ENCODE measurements around the gene SHANK2. TPM values are rescaled to one million over a fixed set of nuclear protein-coding genes. Genes with fewer than 3 reads are reported as not detected.

Gene SHANK2
- total RNA-seq, 1 experiment from 2014 or later, result 23.8 TPM

DNA sequence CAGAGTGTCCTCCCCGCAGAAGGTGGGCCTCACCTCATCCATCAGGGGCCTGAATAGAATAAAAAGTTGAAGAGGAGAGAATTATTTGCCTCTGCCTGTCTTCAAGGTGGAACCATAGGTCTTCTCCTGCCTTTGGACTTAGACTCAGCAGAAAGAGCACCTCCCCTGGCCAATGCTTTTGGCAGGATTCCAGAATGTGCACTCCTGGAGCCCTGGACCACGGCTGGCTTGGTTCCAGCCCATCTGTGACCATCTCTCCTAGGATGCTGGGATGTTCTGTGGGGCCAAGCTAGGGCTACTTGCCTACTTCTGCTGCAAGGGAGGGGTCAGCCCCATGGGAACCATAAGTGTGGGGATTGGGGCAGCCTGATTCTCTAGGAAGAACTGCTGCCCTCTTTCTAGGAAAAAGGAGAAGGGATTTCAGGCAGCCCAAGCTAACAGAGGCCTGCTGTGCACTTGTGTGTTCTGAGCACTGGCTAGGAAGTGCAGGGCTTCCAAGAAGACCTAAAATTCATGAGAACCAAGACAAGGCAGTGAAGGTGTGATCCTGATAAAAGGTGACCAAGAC is 32.2 kb upstream of the SHANK2 start:
- Mint-ChIP-seq H3K27ac (no peak overlapping the region), H3K4me1 (peaks cover 16 to 18% of the 10 kb centered on the region in 2 experiments), H3K36me3 (ENCODE audit: insufficient read depth in 1 of 3, low read depth in 3 of 3) (peaks cover 2 to 6% (median 2%) of the 10 kb centered on the region in 3 experiments; a peak in 5 of 7 replicates), H3K4me3 (no peak overlapping the region), H3K9me3 (peaks cover 7 to 12% of the 10 kb centered on the region in 2 experiments), H3K27me3 (ENCODE audit: low read depth) (peaks cover 27% of the 10 kb centered on the region)
- Histone ChIP-seq H4K20me1 (ENCODE audit: control insufficient read depth, insufficient read depth, insufficient read length) (no peaks in the 10 kb centered on the region), H3K9ac (ENCODE audit: extremely low read depth, insufficient read length, low read length) (no peak overlapping the region), H3K23me2 (ENCODE audit: insufficient read length, low read depth, low read length, poor library complexity, severe bottlenecking) (no peaks in the 10 kb centered on the region), H3K79me1 (ENCODE audit: insufficient read depth, low read depth, low read length, poor library complexity, severe bottlenecking) (no peaks in the 10 kb centered on the region), H3K23ac (ENCODE audit: insufficient read length, low read depth, low read length) (no peak overlapping the region), H2BK20ac (ENCODE audit: low read depth, low read length, poor library complexity, severe bottlenecking) (no peak overlapping the region), H3K4me1 (ENCODE audit: insufficient read depth, low read length) (no peaks in the 10 kb centered on the region; the same call in 1 of the 2 replicates), H2BK5ac (ENCODE audit: insufficient read length, low read length) (no peak overlapping the region), H4K5ac (ENCODE audit: insufficient read length, low read depth, low read length) (no peak overlapping the region), H2AK5ac (ENCODE audit: insufficient read length, low read length) (no peak overlapping the region), H2BK12ac (ENCODE audit: insufficient read length, low read depth, low read length) (no peak overlapping the region), H3K18ac (ENCODE audit: insufficient read length, low read depth, low read length) (no peak overlapping the region), H3K9me3 (ENCODE audit: control insufficient read depth, low read depth, low read length) (no peaks in the 10 kb centered on the region), H3K56ac (ENCODE audit: insufficient read length, low read depth, low read length) (no peak overlapping the region), H3K79me2 (ENCODE audit: insufficient read depth, low read length) (no peaks in the 10 kb centered on the region), H3K14ac (ENCODE audit: insufficient read depth, low read length) (no peak overlapping the region), H3T11ph (ENCODE audit: low read length) (no peak overlapping the region), H3K4ac (ENCODE audit: low read depth, low read length) (no peak overlapping the region), H2BK120ac (ENCODE audit: low read depth, low read length, poor library complexity, severe bottlenecking) (no peak overlapping the region), H3K4me2 (ENCODE audit: insufficient read depth, insufficient read length, low read length) (no peak overlapping the region), H4K91ac (ENCODE audit: insufficient read length, low read depth, low read length) (no peak overlapping the region), H2BK15ac (ENCODE audit: low read depth, low read length) (no peak overlapping the region), H3K27me3 (ENCODE audit: insufficient read depth, low read length) (no peaks in the 10 kb centered on the region), H4K8ac (replicated peaks; ENCODE audit: insufficient read length, low read depth, low read length) (no peak overlapping the region), H2AFZ (ENCODE audit: low read length) (no peak overlapping the region), H3K27ac (ENCODE audit: insufficient read length, low read depth, low read length) (no peak overlapping the region)
- no CpG with 5 or more reads among the region's 2 CpGs for WGBS (ENCODE audit: extremely low coverage, insufficient read length, low lambda C conversion rate)
- no peak for DNase-seq
- TF ChIP-seq, protein P1, sequence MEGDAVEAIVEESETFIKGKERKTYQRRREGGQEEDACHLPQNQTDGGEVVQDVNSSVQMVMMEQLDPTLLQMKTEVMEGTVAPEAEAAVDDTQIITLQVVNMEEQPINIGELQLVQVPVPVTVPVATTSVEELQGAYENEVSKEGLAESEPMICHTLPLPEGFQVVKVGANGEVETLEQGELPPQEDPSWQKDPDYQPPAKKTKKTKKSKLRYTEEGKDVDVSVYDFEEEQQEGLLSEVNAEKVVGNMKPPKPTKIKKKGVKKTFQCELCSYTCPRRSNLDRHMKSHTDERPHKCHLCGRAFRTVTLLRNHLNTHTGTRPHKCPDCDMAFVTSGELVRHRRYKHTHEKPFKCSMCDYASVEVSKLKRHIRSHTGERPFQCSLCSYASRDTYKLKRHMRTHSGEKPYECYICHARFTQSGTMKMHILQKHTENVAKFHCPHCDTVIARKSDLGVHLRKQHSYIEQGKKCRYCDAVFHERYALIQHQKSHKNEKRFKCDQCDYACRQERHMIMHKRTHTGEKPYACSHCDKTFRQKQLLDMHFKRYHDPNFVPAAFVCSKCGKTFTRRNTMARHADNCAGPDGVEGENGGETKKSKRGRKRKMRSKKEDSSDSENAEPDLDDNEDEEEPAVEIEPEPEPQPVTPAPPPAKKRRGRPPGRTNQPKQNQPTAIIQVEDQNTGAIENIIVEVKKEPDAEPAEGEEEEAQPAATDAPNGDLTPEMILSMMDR (conservative IDR thresholded peaks at IDR 0.05), result no peak

Measured in H9 (cell line).